Uterus (tissue), 2 donors: ENCODE measurements around the gene RPP14.

Source experiments
- POLR2A ChIP-seq, 2 donors: fragments of 450-650 bp; IDR thresholded peaks; one replicate each; pipeline ENCODE4 v1.6.1; 2016; ENCODE audit warnings: antibody characterized with exemption in 2 of 2, mild to moderate bottlenecking in 1 of 2, moderate library complexity in 1 of 2
- TF ChIP-seq, protein P1 (sequence below), 4 experiments: fragments of 200-600 bp in 2 of 4; fragments of 450-650 bp in 2 of 4; sonication (generic) in 2 of 4; IDR thresholded peaks; one replicate each; pipeline ENCODE4 v1.5.1; 2016 to 2019; ENCODE audit warnings: antibody characterized with exemption in 4 of 4, mild to moderate bottlenecking in 2 of 4, moderate library complexity in 1 of 4

GRCh38 chr3:58359621-58360020 is 53.6 kb downstream of the RPP14 start:
- TF ChIP-seq, protein P1, sequence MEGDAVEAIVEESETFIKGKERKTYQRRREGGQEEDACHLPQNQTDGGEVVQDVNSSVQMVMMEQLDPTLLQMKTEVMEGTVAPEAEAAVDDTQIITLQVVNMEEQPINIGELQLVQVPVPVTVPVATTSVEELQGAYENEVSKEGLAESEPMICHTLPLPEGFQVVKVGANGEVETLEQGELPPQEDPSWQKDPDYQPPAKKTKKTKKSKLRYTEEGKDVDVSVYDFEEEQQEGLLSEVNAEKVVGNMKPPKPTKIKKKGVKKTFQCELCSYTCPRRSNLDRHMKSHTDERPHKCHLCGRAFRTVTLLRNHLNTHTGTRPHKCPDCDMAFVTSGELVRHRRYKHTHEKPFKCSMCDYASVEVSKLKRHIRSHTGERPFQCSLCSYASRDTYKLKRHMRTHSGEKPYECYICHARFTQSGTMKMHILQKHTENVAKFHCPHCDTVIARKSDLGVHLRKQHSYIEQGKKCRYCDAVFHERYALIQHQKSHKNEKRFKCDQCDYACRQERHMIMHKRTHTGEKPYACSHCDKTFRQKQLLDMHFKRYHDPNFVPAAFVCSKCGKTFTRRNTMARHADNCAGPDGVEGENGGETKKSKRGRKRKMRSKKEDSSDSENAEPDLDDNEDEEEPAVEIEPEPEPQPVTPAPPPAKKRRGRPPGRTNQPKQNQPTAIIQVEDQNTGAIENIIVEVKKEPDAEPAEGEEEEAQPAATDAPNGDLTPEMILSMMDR (IDR thresholded peaks at IDR 0.05) = no peak
- TF ChIP-seq POLR2A (IDR thresholded peaks at IDR 0.05) = no peak
